Liver (tissue), 9 donors: Measurements from ENCODE around the gene MYO3B. TPM values are rescaled to one million over a fixed set of nuclear protein-coding genes. Genes with fewer than 3 reads are reported as not detected.
A peak's percentile ranks its signal among the peaks of the same experiment; 100 is the strongest.

Source experiments
- DNase-seq: peaks from one replicate; pipeline ENCODE4 v3.0.0-alpha.2; 2017; ENCODE audit warnings: low spot score
- H3K27ac ChIP-seq, 2 donors: one replicate each; pipeline ENCODE4 v1.7.0; 2013; ENCODE audit warnings: inconsistent platforms in 2 of 2, low read length in 2 of 2, control low read depth in 1 of 2, low read depth in 1 of 2, mild to moderate bottlenecking in 1 of 2
- H3K27me3 ChIP-seq, 4 donors: one replicate each; pipeline versions ENCODE4 v1.6.1 to v1.7.0; 2013; ENCODE audit warnings: low read length in 3 of 4, inconsistent platforms in 1 of 4, mild to moderate bottlenecking in 1 of 4, moderate library complexity in 1 of 4; ENCODE audit not compliant: control insufficient read depth in 4 of 4, insufficient read depth in 4 of 4
- H3K36me3 ChIP-seq, 4 donors: one replicate each; pipeline versions ENCODE4 v1.6.1 to v1.7.0; 2013; ENCODE audit warnings: low read length in 3 of 4, mild to moderate bottlenecking in 3 of 4, low read depth in 1 of 4, moderate library complexity in 1 of 4; ENCODE audit not compliant: control insufficient read depth in 4 of 4, insufficient read depth in 3 of 4
- H3K4me1 ChIP-seq, 4 donors: one replicate each; pipeline versions ENCODE4 v1.6.1 to v1.7.0; 2013; ENCODE audit warnings: low read length in 3 of 4, mild to moderate bottlenecking in 3 of 4, moderate library complexity in 1 of 4; ENCODE audit not compliant: control insufficient read depth in 4 of 4, insufficient read depth in 4 of 4
- H3K4me3 ChIP-seq, 3 donors: one replicate each; pipeline versions ENCODE4 v1.6.1 to v1.7.0; 2013; ENCODE audit warnings: low read length in 3 of 3, control low read depth in 1 of 3, low read depth in 1 of 3, mild to moderate bottlenecking in 1 of 3
- H3K9ac ChIP-seq, 2 donors: one replicate each; pipeline ENCODE4 v1.7.0; 2013; ENCODE audit warnings: low read length in 2 of 2, mild to moderate bottlenecking in 2 of 2, moderate library complexity in 2 of 2, control low read depth in 1 of 2, low read depth in 1 of 2
- H3K9me3 ChIP-seq, 4 donors: one replicate each; pipeline versions ENCODE4 v1.6.1 to v1.7.0; 2013; ENCODE audit warnings: low read length in 3 of 4; ENCODE audit not compliant: control insufficient read depth in 4 of 4
- EGR1 ChIP-seq, 2 donors: IDR thresholded peaks; 2 replicates each; pipeline ENCODE4 v1.6.1; 2016 to 2018; ENCODE audit warnings: antibody characterized with exemption in 2 of 2, low read depth in 2 of 2
- FOXA1 ChIP-seq: IDR thresholded peaks from 2 replicates; pipeline ENCODE4 v1.6.1; 2016; ENCODE audit warnings: antibody characterized with exemption
- FOXA2 ChIP-seq: IDR thresholded peaks from 2 replicates; pipeline ENCODE4 v1.6.1; 2016; ENCODE audit warnings: antibody characterized with exemption
- GABPA ChIP-seq, 2 donors: IDR thresholded peaks in 1 of 2; conservative IDR thresholded peaks in 1 of 2; 2 replicates each; pipeline ENCODE4 v1.6.1; 2016; ENCODE audit warnings: antibody characterized with exemption in 2 of 2, mild to moderate bottlenecking in 1 of 2, moderate library complexity in 1 of 2
- HNF4A ChIP-seq, 2 donors: conservative IDR thresholded peaks; 2 replicates each; pipeline ENCODE4 v1.6.1; 2016; ENCODE audit warnings: antibody characterized with exemption in 2 of 2, mild to moderate bottlenecking in 2 of 2
- HNF4G ChIP-seq: IDR thresholded peaks from 2 replicates; pipeline ENCODE4 v1.6.1; 2016; ENCODE audit warnings: antibody characterized with exemption
- JUND ChIP-seq, 2 donors: IDR thresholded peaks; 2 replicates each; pipeline ENCODE4 v1.6.1; 2016; ENCODE audit warnings: antibody characterized with exemption in 2 of 2
- NR2F2 ChIP-seq: IDR thresholded peaks from 2 replicates; pipeline ENCODE4 v1.6.1; 2016; ENCODE audit warnings: antibody characterized with exemption
- RAD21 ChIP-seq, 2 donors: IDR thresholded peaks; 2 replicates each; pipeline ENCODE4 v1.6.1; 2016; ENCODE audit warnings: antibody characterized with exemption in 2 of 2, mild to moderate bottlenecking in 2 of 2
- RXRA ChIP-seq, 2 donors: IDR thresholded peaks; 2 replicates each; pipeline ENCODE4 v1.6.1; 2017 to 2018; ENCODE audit warnings: antibody characterized with exemption in 2 of 2, mild to moderate bottlenecking in 1 of 2
- SP1 ChIP-seq: IDR thresholded peaks from 2 replicates; pipeline ENCODE4 v1.6.1; 2018; ENCODE audit warnings: antibody characterized with exemption, mild to moderate bottlenecking
- YY1 ChIP-seq: IDR thresholded peaks from 2 replicates; pipeline ENCODE4 v1.6.1; 2016; ENCODE audit warnings: antibody characterized with exemption, mild to moderate bottlenecking
- WGBS: extraction: QIAGEN DNeasy Blood & Tissue Kit; methylation state at CpG from one replicate; pipeline ENCODE4 v1.1.7; 2013; 5-methylcytosine and 5-hydroxymethylcytosine counted together
- polyA plus RNA-seq, 2 donors: library from polyadenylated mRNA; stranded (reverse) in 1 of 2; unstranded in 1 of 2; fragments of 200-250 nt in 1 of 2; fragments of >200 nt in 1 of 2; fragmentation: Nextera tagmentation in 1 of 2; extraction: Ambion mirVana in 1 of 2; gene quantifications; one replicate each; pipeline versions ENCODE4 v1.2.1 to v1.2.3, GENCODE V29; 2013 to 2015
- total RNA-seq, 2 donors: library from RNA; depleted of rRNA; stranded (reverse); fragments of >200 nt; gene quantifications; one replicate each; pipeline ENCODE4 v1.2.3, GENCODE V29; 2014
- TF ChIP-seq, protein P1 (sequence below): IDR thresholded peaks from 2 replicates; pipeline ENCODE4 v1.6.1; 2016; ENCODE audit warnings: antibody characterized with exemption
- TF ChIP-seq, protein P2 (sequence below): fragments of 150-350 bp; IDR thresholded peaks from 2 replicates; pipeline ENCODE4 v1.5.1; 2017; ENCODE audit warnings: improper control_type of control experiment, low read depth, low read length; ENCODE audit not compliant: missing input control
- TF ChIP-seq, protein P3 (sequence below): IDR thresholded peaks from 2 replicates; pipeline ENCODE4 v1.6.1; 2016; ENCODE audit warnings: antibody characterized with exemption, mild to moderate bottlenecking
- TF ChIP-seq, protein P4 (sequence below): IDR thresholded peaks from 2 replicates; pipeline ENCODE4 v1.6.1; 2016; ENCODE audit warnings: antibody characterized with exemption
- donor health status: healthy.
- donor health status: healthy.
- donor health status: healthy.
- donor health status: healthy.
- donor health status: healthy.

Gene MYO3B
- total and polyA plus RNA-seq, 4 donors = under 0.01 to 0.05 TPM; not detected in 2

DNA sequence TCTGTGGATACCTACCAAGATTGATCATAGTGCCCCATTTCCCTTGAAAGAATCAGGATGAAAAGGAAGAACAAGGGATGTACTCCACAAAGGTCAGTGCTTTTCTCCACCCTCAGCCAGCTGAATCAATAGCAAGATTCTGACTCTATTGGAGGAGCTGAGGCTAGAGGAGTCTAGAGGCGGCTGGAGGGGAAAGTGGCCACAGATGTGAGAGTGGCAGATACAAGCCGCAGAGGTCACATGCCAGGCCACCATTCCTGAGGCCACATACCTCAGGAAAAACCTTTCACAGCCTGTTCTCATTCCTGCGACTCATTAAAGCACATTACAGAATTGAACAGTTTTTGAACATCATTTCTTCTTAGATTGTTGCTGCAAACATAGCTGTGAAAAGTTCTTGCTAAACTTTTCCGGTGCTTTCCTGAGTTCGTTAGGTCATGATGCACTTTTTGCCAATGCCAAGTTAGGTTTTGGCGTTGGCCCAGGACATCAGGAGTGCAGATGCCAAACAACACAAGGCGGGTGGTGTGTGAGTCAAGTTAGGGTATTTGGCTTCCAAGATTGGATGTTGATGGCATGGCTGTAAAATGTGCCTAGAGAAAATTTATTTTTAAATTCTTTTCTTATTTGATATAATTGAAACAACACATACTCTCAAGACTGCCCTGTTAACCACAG lies 376.5 kb downstream of the MYO3B start:
- DNase-seq = no peak
- peaks cover 0 to 4% (median 1%) of the 10 kb centered on the region in 4 donors for H3K9me3 ChIP-seq
- no peak overlapping the region for H3K9ac ChIP-seq
- H3K4me3 ChIP-seq = no peak overlapping the region
- no peaks in the 10 kb centered on the region for H3K4me1 ChIP-seq
- no peak for TF ChIP-seq EGR1 (IDR thresholded peaks at IDR 0.05; ENCODE audit: low read depth in 2 of 2)
- TF ChIP-seq, protein P1, sequence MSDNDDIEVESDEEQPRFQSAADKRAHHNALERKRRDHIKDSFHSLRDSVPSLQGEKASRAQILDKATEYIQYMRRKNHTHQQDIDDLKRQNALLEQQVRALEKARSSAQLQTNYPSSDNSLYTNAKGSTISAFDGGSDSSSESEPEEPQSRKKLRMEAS = peak; percentile 15
- TF ChIP-seq HNF4A (conservative IDR thresholded peaks at IDR 0.05) = peak; percentile 38 to 51
- TF ChIP-seq RXRA (IDR thresholded peaks at IDR 0.05) = peak; percentile 61 to 71
- peak; percentile 31 for TF ChIP-seq YY1
- TF ChIP-seq RAD21 (IDR thresholded peaks at IDR 0.05) = peak; percentile 37 to 55
- TF ChIP-seq NR2F2 = peak; percentile 30
- TF ChIP-seq, protein P2, sequence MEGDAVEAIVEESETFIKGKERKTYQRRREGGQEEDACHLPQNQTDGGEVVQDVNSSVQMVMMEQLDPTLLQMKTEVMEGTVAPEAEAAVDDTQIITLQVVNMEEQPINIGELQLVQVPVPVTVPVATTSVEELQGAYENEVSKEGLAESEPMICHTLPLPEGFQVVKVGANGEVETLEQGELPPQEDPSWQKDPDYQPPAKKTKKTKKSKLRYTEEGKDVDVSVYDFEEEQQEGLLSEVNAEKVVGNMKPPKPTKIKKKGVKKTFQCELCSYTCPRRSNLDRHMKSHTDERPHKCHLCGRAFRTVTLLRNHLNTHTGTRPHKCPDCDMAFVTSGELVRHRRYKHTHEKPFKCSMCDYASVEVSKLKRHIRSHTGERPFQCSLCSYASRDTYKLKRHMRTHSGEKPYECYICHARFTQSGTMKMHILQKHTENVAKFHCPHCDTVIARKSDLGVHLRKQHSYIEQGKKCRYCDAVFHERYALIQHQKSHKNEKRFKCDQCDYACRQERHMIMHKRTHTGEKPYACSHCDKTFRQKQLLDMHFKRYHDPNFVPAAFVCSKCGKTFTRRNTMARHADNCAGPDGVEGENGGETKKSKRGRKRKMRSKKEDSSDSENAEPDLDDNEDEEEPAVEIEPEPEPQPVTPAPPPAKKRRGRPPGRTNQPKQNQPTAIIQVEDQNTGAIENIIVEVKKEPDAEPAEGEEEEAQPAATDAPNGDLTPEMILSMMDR = no peak
- peak in 1 of 2 donors; percentile 49 for TF ChIP-seq JUND (IDR thresholded peaks at IDR 0.05)
- TF ChIP-seq SP1 = no peak
- H3K27ac ChIP-seq = peak overlapping the region in 1 of 2 donors; percentile 42
- H3K27me3 ChIP-seq = no peaks in the 10 kb centered on the region
- WGBS = 54% methylated on average over 7 of the region's 7 CpGs
- no peaks in the 10 kb centered on the region for H3K36me3 ChIP-seq

DNA sequence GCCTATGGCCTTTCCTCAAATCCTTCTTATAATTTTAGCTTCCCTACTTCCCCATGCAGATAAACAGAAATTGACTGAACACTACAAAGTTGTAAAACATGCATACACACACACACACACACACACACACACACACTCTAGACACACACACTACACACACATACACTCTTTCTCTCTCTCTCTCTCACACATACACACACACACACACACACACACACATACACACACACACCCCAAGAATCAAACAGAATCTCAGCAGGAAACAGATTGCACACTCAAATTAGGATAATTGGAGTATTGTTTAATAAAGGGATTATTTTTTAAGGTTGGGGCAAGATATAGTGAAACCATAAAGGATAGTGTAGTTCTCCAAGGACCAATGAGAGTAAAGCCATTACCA lies 385.0 kb downstream of the MYO3B start:
- Histone ChIP-seq H3K27me3 (no peaks in the 10 kb centered on the region), H3K36me3 (no peaks in the 10 kb centered on the region), H3K4me1 (no peaks in the 10 kb centered on the region), H3K9me3 (no peaks in the 10 kb centered on the region), H3K9ac (no peak overlapping the region), H3K4me3 (no peak overlapping the region), H3K27ac (no peak overlapping the region)
- DNase-seq = no peak
- TF ChIP-seq, protein P3, sequence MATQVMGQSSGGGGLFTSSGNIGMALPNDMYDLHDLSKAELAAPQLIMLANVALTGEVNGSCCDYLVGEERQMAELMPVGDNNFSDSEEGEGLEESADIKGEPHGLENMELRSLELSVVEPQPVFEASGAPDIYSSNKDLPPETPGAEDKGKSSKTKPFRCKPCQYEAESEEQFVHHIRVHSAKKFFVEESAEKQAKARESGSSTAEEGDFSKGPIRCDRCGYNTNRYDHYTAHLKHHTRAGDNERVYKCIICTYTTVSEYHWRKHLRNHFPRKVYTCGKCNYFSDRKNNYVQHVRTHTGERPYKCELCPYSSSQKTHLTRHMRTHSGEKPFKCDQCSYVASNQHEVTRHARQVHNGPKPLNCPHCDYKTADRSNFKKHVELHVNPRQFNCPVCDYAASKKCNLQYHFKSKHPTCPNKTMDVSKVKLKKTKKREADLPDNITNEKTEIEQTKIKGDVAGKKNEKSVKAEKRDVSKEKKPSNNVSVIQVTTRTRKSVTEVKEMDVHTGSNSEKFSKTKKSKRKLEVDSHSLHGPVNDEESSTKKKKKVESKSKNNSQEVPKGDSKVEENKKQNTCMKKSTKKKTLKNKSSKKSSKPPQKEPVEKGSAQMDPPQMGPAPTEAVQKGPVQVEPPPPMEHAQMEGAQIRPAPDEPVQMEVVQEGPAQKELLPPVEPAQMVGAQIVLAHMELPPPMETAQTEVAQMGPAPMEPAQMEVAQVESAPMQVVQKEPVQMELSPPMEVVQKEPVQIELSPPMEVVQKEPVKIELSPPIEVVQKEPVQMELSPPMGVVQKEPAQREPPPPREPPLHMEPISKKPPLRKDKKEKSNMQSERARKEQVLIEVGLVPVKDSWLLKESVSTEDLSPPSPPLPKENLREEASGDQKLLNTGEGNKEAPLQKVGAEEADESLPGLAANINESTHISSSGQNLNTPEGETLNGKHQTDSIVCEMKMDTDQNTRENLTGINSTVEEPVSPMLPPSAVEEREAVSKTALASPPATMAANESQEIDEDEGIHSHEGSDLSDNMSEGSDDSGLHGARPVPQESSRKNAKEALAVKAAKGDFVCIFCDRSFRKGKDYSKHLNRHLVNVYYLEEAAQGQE = no peak
- TF ChIP-seq NR2F2 = no peak
- TF ChIP-seq SP1 = no peak
- no peak for TF ChIP-seq JUND (IDR thresholded peaks at IDR 0.05)

DNA sequence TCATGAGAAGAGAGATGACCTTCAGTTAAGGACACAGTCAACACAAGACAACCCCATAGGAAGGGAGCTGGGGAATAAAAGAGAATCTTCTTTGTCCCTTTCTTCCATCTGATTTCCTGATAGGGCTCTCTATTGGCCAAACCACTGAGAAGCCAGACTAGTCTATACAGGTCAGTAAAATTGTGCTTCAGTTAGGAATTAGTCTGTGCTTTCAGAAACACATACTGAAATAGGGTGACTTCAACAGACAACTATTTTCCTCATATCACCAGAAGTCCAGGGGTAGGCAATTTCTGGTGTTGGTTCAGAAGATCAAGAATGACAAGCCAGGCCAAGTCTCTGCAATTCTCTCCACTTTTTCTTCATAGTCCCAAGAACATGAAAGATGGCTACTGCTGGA lies 385.5 kb downstream of the MYO3B start:
- H3K27ac ChIP-seq = no peak overlapping the region
- H3K36me3 ChIP-seq = no peaks in the 10 kb centered on the region
- no peaks in the 10 kb centered on the region for H3K9me3 ChIP-seq
- DNase-seq = no peak
- H3K4me3 ChIP-seq = no peak overlapping the region
- H3K4me1 ChIP-seq = no peaks in the 10 kb centered on the region
- H3K27me3 ChIP-seq = no peaks in the 10 kb centered on the region
- H3K9ac ChIP-seq = no peak overlapping the region
- TF ChIP-seq FOXA2 (no peak), YY1 (no peak), FOXA1 (no peak), GABPA (IDR thresholded peaks at IDR 0.05 in 1 of 2, conservative IDR thresholded peaks at IDR 0.05 in 1 of 2) (no peak), NR2F2 (no peak), HNF4G (no peak)
- TF ChIP-seq, protein P4, sequence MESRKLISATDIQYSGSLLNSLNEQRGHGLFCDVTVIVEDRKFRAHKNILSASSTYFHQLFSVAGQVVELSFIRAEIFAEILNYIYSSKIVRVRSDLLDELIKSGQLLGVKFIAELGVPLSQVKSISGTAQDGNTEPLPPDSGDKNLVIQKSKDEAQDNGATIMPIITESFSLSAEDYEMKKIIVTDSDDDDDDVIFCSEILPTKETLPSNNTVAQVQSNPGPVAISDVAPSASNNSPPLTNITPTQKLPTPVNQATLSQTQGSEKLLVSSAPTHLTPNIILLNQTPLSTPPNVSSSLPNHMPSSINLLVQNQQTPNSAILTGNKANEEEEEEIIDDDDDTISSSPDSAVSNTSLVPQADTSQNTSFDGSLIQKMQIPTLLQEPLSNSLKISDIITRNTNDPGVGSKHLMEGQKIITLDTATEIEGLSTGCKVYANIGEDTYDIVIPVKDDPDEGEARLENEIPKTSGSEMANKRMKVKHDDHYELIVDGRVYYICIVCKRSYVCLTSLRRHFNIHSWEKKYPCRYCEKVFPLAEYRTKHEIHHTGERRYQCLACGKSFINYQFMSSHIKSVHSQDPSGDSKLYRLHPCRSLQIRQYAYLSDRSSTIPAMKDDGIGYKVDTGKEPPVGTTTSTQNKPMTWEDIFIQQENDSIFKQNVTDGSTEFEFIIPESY = no peak
- TF ChIP-seq, protein P1 = no peak
- TF ChIP-seq, protein P3 = no peak
